HG03060 (cell line): ENCODE measurements around the gene PCDHGA2.
"Not testable (repeated sequence)": the region's sequence is repeated elsewhere in the genome, so short reads cannot be mapped to it uniquely, and the experiment has no call there.

ENCODE experiments used
- ATAC-seq: cut with Tn5 transposase; IDR thresholded peaks from one replicate; pipeline ENCODE4 v1.9.1; 2021; ENCODE audit warnings: low read depth, moderate number of reproducible peaks; ENCODE audit not compliant: unreplicated experiment

The PCDHGA2 gene

DNA sequence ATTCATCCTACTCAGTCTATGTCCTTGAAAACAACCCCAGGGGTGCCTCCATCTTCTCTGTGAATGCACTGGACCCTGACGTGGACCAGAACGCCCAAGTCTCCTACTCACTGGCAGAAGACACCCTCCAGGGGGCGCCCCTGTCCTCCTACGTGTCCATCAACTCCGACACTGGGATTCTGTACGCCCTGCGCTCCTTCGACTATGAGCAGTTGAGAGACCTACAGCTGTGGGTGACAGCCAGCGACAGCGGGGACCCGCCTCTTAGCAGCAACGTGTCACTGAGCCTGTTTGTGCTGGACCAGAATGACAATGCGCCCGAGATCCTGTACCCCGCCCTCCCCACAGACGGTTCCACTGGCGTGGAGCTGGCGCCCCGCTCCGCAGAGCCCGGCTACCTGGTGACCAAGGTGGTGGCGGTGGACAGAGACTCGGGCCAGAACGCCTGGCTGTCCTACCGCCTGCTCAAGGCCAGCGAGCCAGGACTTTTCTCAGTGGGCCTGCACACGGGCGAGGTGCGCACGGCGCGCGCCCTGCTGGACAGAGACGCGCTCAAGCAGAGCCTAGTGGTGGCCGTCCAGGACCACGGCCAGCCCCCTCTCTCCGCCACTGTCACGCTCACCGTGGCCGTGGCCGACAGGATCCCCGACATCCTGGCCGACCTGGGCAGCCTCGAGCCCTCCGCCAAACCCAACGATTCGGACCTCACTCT lies 37.0 kb downstream of the PCDHGA2 start:
- ATAC-seq: not testable (repeated sequence)

- ATAC-seq: no peak
Measured at GRCh38 chr5:141382469-141383294, 44.1 kb downstream of the PCDHGA2 start, which contains the start of gene PCDHGA7. PCDHGA7 (plus strand) TSS chr5:141382742; CDS start chr5:141382900, 158 bp downstream.

GRCh38 chr5:141383345-141383744 lies 44.8 kb downstream of the PCDHGA2 start:
- ATAC-seq: no peak

DNA sequence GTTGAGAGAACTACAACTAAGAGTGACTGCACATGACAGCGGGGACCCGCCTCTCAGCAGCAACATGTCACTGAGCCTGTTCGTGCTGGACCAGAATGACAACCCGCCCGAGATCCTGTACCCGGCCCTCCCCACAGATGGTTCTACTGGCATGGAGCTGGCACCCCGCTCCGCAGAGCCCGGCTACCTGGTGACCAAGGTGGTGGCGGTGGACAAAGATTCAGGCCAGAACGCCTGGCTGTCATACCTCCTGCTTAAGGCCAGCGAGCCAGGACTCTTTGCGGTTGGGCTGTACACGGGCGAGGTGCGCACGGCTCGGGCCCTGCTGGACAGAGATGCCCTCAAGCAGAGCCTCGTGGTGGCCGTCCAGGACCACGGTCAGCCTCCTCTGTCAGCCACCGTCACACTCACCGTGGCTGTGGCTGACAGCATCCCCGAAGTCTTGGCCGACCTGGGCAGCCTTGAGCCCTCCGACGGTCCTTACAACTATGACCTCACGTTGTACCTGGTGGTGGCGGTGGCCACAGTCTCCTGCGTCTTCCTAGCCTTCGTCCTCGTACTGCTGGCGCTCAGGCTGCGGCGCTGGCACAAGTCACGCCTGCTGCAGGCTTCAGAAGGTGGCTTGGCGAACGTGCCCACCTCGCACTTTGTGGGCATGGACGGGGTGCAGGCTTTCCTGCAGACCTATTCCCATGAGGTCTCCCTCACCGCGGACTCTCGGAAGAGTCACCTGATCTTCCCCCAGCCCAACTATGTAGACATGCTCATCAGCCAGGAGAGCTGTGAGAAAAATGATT lies 46.1 kb downstream of the PCDHGA2 start:
- no peak for ATAC-seq

GRCh38 chr5:141387557-141388311 lies 49.2 kb downstream of the PCDHGA2 start, which contains the start of gene PCDHGB4:
PCDHGB4 (plus strand) TSS chr5:141387698; CDS start chr5:141387885, 187 bp downstream.
- not testable (repeated sequence) for ATAC-seq

DNA sequence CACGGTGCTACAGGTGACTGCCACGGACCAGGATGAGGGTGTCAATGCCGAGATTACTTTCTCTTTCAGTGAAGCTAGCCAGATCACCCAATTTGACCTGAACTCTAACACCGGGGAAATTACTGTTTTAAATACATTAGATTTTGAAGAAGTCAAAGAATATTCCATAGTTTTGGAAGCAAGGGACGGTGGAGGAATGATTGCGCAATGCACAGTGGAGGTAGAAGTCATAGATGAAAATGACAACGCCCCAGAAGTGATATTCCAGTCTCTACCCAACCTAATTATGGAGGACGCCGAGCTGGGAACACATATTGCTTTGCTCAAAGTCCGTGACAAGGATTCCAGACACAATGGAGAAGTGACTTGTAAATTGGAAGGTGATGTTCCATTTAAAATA lies 50.1 kb downstream of the PCDHGA2 start:
- ATAC-seq: no peak

GRCh38 chr5:141389153-141390042 lies 50.8 kb downstream of the PCDHGA2 start:
- no peak for ATAC-seq

GRCh38 chr5:141392429-141393198 lies 54.1 kb downstream of the PCDHGA2 start, which contains the start of gene PCDHGA8:
PCDHGA8 (plus strand) TSS chr5:141392633; CDS start chr5:141392814, 181 bp downstream.
- ATAC-seq: no peak
